Globus pallidus (tissue), 1 donor: ENCODE measurements around the gene KDM4C.
A peak's percentile ranks its signal among the peaks of the same experiment; 100 is the strongest.
"Not testable (repeated sequence)": the region's sequence is repeated elsewhere in the genome, so short reads cannot be mapped to it uniquely, and the experiment has no call there.

ENCODE experiments used
- DNase-seq: peaks from one replicate; pipeline ENCODE4 v3.0.0-alpha.2; 2015; ENCODE audit warnings: low spot score

Gene KDM4C

GRCh38 chr9:6764523-6764922, 6.8 kb downstream of the KDM4C start:
- no peak for DNase-seq

- DNase-seq, result no peak
Observed at GRCh38 chr9:6764950-6765349, 7.2 kb downstream of the KDM4C start.

- DNase-seq, result no peak
Observed at GRCh38 chr9:6765396-6765795, 7.6 kb downstream of the KDM4C start.

- no peak for DNase-seq
Observed at GRCh38 chr9:6766606-6767005, 8.8 kb downstream of the KDM4C start.

GRCh38 chr9:6768587-6768986, 10.8 kb downstream of the KDM4C start:
- DNase-seq, result not testable (repeated sequence)

- DNase-seq, result no peak
Observed at GRCh38 chr9:6771722-6772121, 13.9 kb downstream of the KDM4C start.

GRCh38 chr9:6777213-6777902, 19.6 kb downstream of the KDM4C start:
- DNase-seq, result no peak

- DNase-seq, result no peak
Observed at GRCh38 chr9:6779417-6780241, 21.9 kb downstream of the KDM4C start.

- no peak for DNase-seq
Observed at GRCh38 chr9:6780690-6781089, 22.9 kb downstream of the KDM4C start.

- DNase-seq, result peak; percentile 92
Observed at GRCh38 chr9:6781476-6781875, 23.7 kb downstream of the KDM4C start.

- DNase-seq, result no peak
Observed at GRCh38 chr9:6782345-6782744, 24.6 kb downstream of the KDM4C start.

- peak; percentile 24 for DNase-seq
Observed at GRCh38 chr9:6782981-6783380, 25.2 kb downstream of the KDM4C start.

- DNase-seq, result no peak
Observed at GRCh38 chr9:6783753-6784152, 26.0 kb downstream of the KDM4C start.

GRCh38 chr9:6785682-6786081, 27.9 kb downstream of the KDM4C start:
- DNase-seq, result no peak

GRCh38 chr9:6787793-6788161, 30.0 kb downstream of the KDM4C start:
- DNase-seq, result no peak

- no peak for DNase-seq
Observed at GRCh38 chr9:6788162-6789016, 30.6 kb downstream of the KDM4C start.

- not testable (repeated sequence) for DNase-seq
Observed at GRCh38 chr9:6789017-6789338, 31.2 kb downstream of the KDM4C start.

GRCh38 chr9:6790866-6791265, 33.1 kb downstream of the KDM4C start:
- DNase-seq, result no peak

- no peak for DNase-seq
Observed at GRCh38 chr9:6793203-6793602, 35.4 kb downstream of the KDM4C start.

- DNase-seq, result no peak
Observed at GRCh38 chr9:6794936-6795335, 37.2 kb downstream of the KDM4C start.

- no peak for DNase-seq
Observed at GRCh38 chr9:6802926-6803325, 45.2 kb downstream of the KDM4C start.

- DNase-seq, result peak; percentile 60
Observed at GRCh38 chr9:6805532-6805931, 47.8 kb downstream of the KDM4C start.

GRCh38 chr9:6806318-6806717, 48.5 kb downstream of the KDM4C start:
- DNase-seq, result not testable (repeated sequence)
